Memory B cell (primary cell): ENCODE results near the gene CDS2.

ENCODE experiments used
- ATAC-seq: fragments of 150-1000 bp; cut with Tn5 transposase; 2 replicates; pipeline ENCODE4 v1.10.0; 2021; ENCODE audit warnings: low read depth, mild to moderate bottlenecking, moderate library complexity
- DNase-seq, 2 donors: peaks; one replicate each; pipeline ENCODE4 v3.0.0; 2022; ENCODE audit warnings: low spot score in 2 of 2
- H3K27ac Mint-ChIP-seq: one replicate; pipeline ENCODE4 v1.8.0; 2022; ENCODE audit warnings: mild to moderate bottlenecking, moderate library complexity, mixed read lengths
- H3K27me3 Mint-ChIP-seq: one replicate; pipeline ENCODE4 v1.8.0; 2022; ENCODE audit warnings: mixed read lengths
- H3K36me3 Mint-ChIP-seq: one replicate; pipeline ENCODE4 v1.8.0; 2022; ENCODE audit warnings: mild to moderate bottlenecking, mixed read lengths
- H3K4me1 Mint-ChIP-seq: one replicate; pipeline ENCODE4 v1.8.0; 2022; ENCODE audit warnings: mixed read lengths
- H3K4me3 Mint-ChIP-seq: one replicate; pipeline ENCODE4 v1.8.0; 2022; ENCODE audit warnings: mild to moderate bottlenecking, moderate library complexity, mixed read lengths
- H3K9me3 Mint-ChIP-seq: one replicate; pipeline ENCODE4 v1.8.0; 2022; ENCODE audit warnings: mixed read lengths

The CDS2 gene

DNA sequence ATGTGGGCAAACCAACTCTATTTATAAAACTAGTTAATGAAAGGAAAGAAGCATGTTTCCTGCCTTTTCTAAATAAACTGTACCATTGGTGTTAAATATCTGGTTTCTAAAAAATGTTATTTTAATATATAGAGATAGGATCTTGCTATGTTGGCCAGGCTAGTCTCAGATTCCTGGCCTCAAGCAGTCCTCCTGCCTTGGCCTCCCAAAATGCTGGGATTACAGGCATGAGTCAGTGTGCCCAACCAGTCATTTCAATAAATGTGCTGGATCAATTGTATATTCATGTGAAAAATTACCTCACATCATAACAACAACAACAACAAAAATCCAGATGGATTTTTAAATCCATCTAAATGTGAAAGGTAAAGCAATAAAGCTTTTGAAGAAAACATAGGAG, 80.3 kb downstream of the CDS2 start:
- ATAC-seq: no peak
- Mint-ChIP-seq H3K9me3 (no peaks in the 10 kb centered on the region), H3K4me3 (no peak overlapping the region), H3K27me3 (no peaks in the 10 kb centered on the region), H3K4me1 (peaks cover 14% of the 10 kb centered on the region), H3K27ac (no peak overlapping the region), H3K36me3 (peaks cover 9% of the 10 kb centered on the region)
- DNase-seq: no peak

- Mint-ChIP-seq H3K27ac (no peak overlapping the region), H3K27me3 (no peaks in the 10 kb centered on the region), H3K9me3 (no peaks in the 10 kb centered on the region), H3K4me1 (no peaks in the 10 kb centered on the region), H3K36me3 (peaks cover 7% of the 10 kb centered on the region), H3K4me3 (no peak overlapping the region)
- ATAC-seq (no peak), DNase-seq (no peak)
Measured at GRCh38 chr20:5211803-5212714, 85.3 kb downstream of the CDS2 start.

DNA sequence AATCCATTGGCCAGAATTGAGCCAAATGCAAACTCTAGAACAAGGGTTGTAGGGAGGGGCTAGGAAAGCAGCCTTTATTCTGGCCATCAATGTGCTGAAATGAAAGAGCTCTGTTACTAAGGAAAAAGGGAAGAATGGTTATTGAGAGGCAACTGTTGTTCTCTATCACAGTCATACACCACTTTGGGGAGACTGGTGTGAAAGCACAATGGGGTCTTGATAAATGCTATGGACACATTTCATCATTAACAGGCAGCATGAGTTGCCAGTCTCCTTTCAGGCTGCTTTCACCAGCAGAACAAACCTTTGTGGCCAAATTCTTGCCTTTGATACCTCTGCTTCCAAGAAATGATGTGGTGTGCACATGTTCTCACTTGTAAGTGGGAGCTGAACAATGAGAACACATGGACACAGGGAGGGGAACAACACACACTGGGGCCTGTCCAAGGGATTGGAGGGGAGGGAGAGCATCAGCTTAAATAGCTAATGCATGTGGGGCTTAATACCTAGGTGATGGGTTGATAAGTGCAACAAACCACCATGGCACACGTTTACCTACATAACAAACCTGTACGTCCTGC, 86.2 kb downstream of the CDS2 start:
- Mint-ChIP-seq H3K9me3 (no peaks in the 10 kb centered on the region), H3K4me3 (no peak overlapping the region)
- no peak for ATAC-seq

DNA sequence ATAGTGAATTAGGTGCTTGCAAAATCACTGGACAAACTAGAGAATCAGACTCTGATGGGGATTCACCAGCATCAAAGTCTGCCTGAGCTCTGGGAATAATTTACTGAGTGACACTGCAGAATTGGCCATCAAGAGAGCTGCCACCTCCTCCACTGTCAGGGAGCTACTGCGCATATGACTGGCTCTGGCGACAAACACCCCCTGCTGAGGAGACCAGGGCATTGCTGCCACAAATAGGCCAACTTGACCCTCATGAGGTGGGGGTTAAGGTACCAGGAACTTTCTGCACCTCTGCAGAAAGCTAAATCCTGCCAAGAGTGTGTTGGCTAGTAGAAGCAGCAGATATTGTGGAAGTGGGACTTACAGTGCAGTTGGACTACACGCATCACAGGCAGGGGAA, 88.0 kb downstream of the CDS2 start:
- DNase-seq: no peak
- Mint-ChIP-seq H3K4me1 (no peaks in the 10 kb centered on the region), H3K27me3 (no peaks in the 10 kb centered on the region), H3K36me3 (peaks cover 2% of the 10 kb centered on the region), H3K27ac (no peak overlapping the region), H3K9me3 (no peaks in the 10 kb centered on the region), H3K4me3 (no peak overlapping the region)
- ATAC-seq: no peak

More for the DNA sequence above, 86.2 kb downstream of the CDS2 start:
- Mint-ChIP-seq H3K27me3 (no peaks in the 10 kb centered on the region), H3K36me3 (peaks cover 7% of the 10 kb centered on the region), H3K4me1 (no peaks in the 10 kb centered on the region), H3K27ac (no peak overlapping the region)
- no peak for DNase-seq

DNA sequence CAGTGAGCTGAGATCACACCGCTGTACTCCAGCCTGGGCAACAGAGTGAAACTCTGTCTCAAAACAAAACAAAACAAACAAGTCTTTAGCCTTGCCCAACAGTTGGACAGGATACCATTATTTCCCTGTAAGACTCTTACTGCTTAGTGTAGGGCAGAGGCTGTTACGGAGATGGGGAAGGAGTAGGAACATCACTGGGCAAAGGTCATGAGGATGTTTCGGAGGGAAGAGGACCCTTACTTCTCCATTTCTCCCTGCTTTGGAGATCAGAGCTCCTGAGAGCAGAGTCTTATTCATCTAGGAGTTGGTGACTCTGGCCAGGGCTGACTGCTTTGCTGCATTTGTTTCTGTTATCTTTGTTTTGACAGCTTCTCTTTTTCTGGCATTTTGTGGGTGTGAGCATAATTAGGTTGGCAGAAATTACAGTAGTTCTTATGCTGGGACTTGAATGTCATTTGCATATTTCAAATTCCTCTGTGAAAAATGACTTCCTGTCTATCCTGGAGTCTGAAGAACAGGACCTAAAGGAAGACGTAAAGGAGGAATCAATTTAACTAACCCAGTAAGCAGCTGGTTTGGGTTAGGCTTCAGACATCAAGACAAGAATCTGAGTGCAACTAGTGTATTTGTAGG, 89.0 kb downstream of the CDS2 start:
- Mint-ChIP-seq H3K9me3 (no peaks in the 10 kb centered on the region), H3K4me1 (no peaks in the 10 kb centered on the region), H3K36me3 (peaks cover 2% of the 10 kb centered on the region), H3K4me3 (no peak overlapping the region), H3K27me3 (no peaks in the 10 kb centered on the region), H3K27ac (no peak overlapping the region)
- no peak for ATAC-seq
- DNase-seq: no peak

DNA sequence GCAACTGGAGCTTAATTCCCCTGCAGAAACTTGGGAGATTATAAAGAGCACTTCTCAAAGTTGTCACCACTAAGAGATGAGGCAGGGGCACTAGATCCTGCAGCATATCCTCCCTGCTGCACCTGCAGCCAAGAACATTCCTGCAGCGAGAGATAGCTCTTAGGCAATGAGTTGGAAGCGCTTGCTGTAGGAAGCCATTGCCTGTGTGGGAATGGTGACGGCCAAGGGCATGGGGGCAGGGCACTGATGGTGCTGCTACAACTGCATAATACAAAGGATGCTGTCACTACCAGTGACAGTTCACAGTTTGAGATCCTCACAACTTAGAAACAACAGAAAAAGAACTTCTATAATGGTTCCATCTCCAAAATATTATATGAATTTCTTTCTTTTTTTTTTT, 89.9 kb downstream of the CDS2 start:
- Mint-ChIP-seq H3K27me3 (no peaks in the 10 kb centered on the region), H3K27ac (no peak overlapping the region), H3K9me3 (no peaks in the 10 kb centered on the region), H3K4me3 (no peak overlapping the region), H3K36me3 (peaks cover 2% of the 10 kb centered on the region), H3K4me1 (no peaks in the 10 kb centered on the region)
- ATAC-seq (no peak), DNase-seq (no peak)

DNA sequence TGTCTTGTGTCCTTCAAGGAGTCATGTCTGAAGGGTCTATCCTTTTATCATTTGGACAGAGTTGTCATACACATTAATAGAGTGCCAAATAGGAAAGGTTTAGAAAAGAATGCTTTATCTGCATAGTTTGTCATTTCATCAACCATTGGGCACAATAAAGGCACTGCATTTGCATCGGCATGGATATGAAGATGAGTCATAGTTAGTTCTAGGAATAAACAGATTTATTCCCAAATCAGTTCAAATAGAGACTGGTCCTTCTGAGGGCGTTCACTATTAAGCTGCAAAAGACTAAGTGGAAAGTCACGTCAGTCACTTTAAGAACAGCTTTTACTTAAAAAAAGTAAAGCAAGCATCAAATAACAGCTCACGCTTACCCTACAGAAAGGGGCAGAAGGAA, 90.8 kb downstream of the CDS2 start:
- H3K27me3 Mint-ChIP-seq: no peaks in the 10 kb centered on the region
- ATAC-seq: no peak
- no peaks in the 10 kb centered on the region for H3K4me1 Mint-ChIP-seq
- no peak overlapping the region for H3K27ac Mint-ChIP-seq
- H3K36me3 Mint-ChIP-seq: no peaks in the 10 kb centered on the region
- no peak for DNase-seq
- no peaks in the 10 kb centered on the region for H3K9me3 Mint-ChIP-seq
- H3K4me3 Mint-ChIP-seq: no peak overlapping the region

DNA sequence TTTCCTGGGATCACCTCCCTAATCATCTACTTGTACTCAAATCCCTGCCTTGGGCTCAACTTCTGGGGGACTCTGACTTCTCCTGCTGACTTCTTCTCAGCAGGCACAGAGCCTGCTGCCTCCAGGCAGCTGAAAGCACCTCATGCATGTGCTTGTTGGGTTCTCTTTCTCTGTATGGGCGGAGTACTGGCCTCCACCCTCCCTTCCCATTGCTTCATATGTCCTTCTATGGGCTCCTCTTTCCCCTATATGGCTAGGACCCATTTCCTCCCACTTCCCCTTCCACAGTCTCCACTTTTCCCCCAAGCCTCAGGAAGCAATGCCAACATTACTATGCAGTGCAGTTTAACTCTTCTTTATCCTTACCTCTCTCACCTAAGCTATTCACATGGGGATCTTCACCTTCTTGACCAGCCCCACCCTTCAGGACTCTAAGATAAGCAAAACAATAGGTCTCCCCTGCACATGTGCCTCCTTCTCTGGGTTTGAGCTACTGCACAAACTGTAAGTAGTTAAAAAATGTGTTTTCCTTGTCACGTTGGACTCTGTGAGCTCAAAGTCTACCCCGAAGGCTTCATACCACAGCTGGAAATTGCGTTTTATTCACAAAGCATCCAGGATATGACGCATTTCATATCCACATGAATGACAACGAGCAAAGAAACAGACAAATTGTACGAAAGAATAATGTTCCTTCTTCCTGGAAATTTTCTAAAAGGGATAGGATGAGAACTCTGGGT, 93.7 kb downstream of the CDS2 start:
- no peaks in the 10 kb centered on the region for H3K36me3 Mint-ChIP-seq
- no peaks in the 10 kb centered on the region for H3K4me1 Mint-ChIP-seq
- H3K27me3 Mint-ChIP-seq: peaks cover 7% of the 10 kb centered on the region
- no peaks in the 10 kb centered on the region for H3K9me3 Mint-ChIP-seq
- H3K4me3 Mint-ChIP-seq: no peak overlapping the region
- DNase-seq (no peak), ATAC-seq (no peak)
- no peak overlapping the region for H3K27ac Mint-ChIP-seq

- DNase-seq (no peak), ATAC-seq (no peak)
- H3K36me3 Mint-ChIP-seq: no peaks in the 10 kb centered on the region
- no peaks in the 10 kb centered on the region for H3K9me3 Mint-ChIP-seq
- H3K4me3 Mint-ChIP-seq: no peak overlapping the region
- peaks cover 7% of the 10 kb centered on the region for H3K27me3 Mint-ChIP-seq
- no peaks in the 10 kb centered on the region for H3K4me1 Mint-ChIP-seq
- no peak overlapping the region for H3K27ac Mint-ChIP-seq
Measured at GRCh38 chr20:5221061-5221430, 94.2 kb downstream of the CDS2 start.

GRCh38 chr20:5222919-5223634, 96.3 kb downstream of the CDS2 start:
- H3K9me3 Mint-ChIP-seq: no peaks in the 10 kb centered on the region
- ATAC-seq: peak; percentile 60

DNA sequence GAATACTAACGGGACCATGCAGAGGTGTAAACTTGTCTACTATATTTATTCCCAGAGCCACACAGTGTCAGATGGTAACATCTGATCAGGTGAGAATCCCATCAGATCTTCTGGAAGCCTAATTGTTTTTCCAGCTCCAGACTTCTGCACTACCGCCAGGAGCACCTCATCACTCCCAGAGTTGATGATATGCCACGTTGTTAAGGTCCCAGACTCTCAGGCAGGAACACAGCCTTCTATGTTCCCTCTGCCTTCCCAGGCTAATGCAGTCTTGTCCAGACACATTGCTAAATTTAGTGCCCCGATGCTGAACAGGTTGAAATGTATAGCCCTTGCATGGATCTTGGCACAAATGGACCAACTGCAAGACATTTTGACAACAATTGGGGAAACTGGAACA, 103.7 kb downstream of the CDS2 start:
- Mint-ChIP-seq H3K4me1 (no peaks in the 10 kb centered on the region), H3K27me3 (no peaks in the 10 kb centered on the region), H3K27ac (no peak overlapping the region), H3K36me3 (no peaks in the 10 kb centered on the region), H3K4me3 (no peak overlapping the region), H3K9me3 (no peaks in the 10 kb centered on the region)
- DNase-seq: no peak
- no peak for ATAC-seq

More at GRCh38 chr20:5222919-5223634, 96.3 kb downstream of the CDS2 start:
- Mint-ChIP-seq H3K27ac (no peak overlapping the region), H3K4me1 (no peaks in the 10 kb centered on the region), H3K27me3 (peaks cover 7% of the 10 kb centered on the region), H3K4me3 (no peak overlapping the region), H3K36me3 (no peaks in the 10 kb centered on the region)
- peak; percentile 35 to 36 for DNase-seq

DNA sequence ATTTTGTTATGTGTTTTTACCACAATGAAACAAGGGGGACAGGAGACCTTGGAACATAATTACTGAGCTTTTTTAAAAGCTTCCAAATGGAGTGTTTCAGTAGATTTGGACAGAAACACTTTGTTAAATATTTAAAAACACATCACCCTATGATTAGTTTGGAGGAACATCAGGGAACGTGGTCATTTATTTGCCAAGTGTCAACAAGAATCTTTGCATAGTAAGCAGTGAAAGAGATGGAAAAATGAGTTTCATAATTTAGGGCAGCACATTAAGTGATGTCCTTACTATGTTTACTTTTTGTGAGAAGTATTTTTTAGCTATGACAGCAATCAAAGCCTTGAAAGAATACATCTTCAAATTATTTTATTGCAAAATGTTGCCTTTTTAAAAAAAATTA, 107.3 kb downstream of the CDS2 start:
- DNase-seq (no peak), ATAC-seq (no peak)
- Mint-ChIP-seq H3K27ac (no peak overlapping the region), H3K27me3 (peaks cover 11% of the 10 kb centered on the region), H3K9me3 (peaks cover 4% of the 10 kb centered on the region), H3K4me1 (no peaks in the 10 kb centered on the region), H3K4me3 (no peak overlapping the region), H3K36me3 (no peaks in the 10 kb centered on the region)

GRCh38 chr20:5234978-5235377, 108.2 kb downstream of the CDS2 start:
- no peak for ATAC-seq
- peaks cover 5% of the 10 kb centered on the region for H3K9me3 Mint-ChIP-seq
- no peaks in the 10 kb centered on the region for H3K36me3 Mint-ChIP-seq
- no peak for DNase-seq
- no peaks in the 10 kb centered on the region for H3K4me1 Mint-ChIP-seq
- H3K27me3 Mint-ChIP-seq: peaks cover 14% of the 10 kb centered on the region
- H3K27ac Mint-ChIP-seq: no peak overlapping the region
- no peak overlapping the region for H3K4me3 Mint-ChIP-seq
